ENCODE data around the gene ZC3H10. TPM values are rescaled to one million over a fixed set of nuclear protein-coding genes. Genes with fewer than 3 reads are reported as not detected.
A peak's percentile ranks its signal among the peaks of the same experiment; 100 is the strongest.

Gene ZC3H10
- total and polyA plus RNA-seq, 4 donors: 1.8 to 9.6 (median 6.0) TPM

DNA sequence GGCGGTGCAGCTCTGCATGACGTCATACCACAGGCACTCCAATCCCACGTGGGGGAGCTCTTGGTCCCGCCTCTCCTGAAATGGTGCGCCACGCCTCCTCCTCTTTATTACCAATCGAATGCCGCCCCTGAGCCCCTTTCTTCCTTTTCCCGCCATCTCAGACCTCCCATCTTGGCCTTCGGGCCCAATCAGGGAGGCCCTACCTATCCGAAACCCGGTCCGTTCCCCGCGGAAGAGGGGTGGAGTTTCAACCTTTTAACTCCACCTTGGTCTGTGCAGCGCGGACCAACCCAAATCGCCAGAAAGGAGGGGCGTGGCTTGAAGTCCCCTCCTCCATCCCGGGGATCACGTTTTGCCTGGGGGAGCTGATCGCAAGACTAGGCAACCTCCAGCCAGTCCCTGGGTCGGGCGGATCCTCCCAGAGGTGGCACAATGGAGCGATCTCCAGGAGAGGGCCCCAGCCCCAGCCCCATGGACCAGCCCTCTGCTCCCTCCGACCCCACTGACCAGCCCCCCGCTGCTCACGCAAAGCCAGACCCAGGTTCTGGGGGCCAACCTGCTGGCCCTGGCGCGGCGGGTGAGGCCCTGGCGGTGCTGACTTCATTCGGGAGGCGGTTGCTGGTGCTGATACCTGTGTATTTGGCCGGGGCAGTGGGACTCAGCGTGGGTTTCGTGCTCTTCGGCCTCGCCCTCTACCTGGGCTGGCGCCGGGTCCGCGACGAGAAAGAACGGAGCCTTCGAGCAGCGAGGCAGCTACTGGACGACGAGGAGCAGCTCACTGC is 10.0 kb downstream of the ZC3H10 start, which contains the start of gene ESYT1:
Gene ESYT1, plus strand, starts transcription at position 380 of the 782 bp plus-strand sequence. Its CDS starts 53 bp downstream, at position 433.
- intact Hi-C loops (cut with DNase I): loop anchor here (2.0 kb wide), 2 partner anchors 23 to 61 kb away; partner anchors contain the start of gene SMARCC2 (in 1 of the 2)
- ATAC-seq (ENCODE audit: low FRiP score) (peak; percentile 96), DNase-seq (peak; percentile 98 to 99)
- H3K9me3 ChIP-seq (ENCODE audit: control insufficient read depth, low read length): no peaks in the 10 kb centered on the region
- WGBS, 2 donors: 0% methylated on average over 49 of the region's 49 CpGs
- H3K4me3 ChIP-seq (ENCODE audit: low read length in 2 of 2): peak within 1 kb of the TSS; percentile 50 to 67
- peaks cover 3 to 8% of the 10 kb centered on the region in 2 donors for H3K36me3 ChIP-seq (ENCODE audit: control insufficient read depth in 1 of 2, insufficient read depth in 2 of 2, low read length in 1 of 2)
- H3K4me1 ChIP-seq (ENCODE audit: control insufficient read depth in 1 of 2, insufficient read depth in 2 of 2, low read length in 2 of 2): peaks cover 0 to 5% of the 10 kb centered on the region in 2 donors
- peak within 1 kb of the TSS in 1 of 2 donors; percentile 61 for H3K27ac ChIP-seq (ENCODE audit: low read depth in 1 of 2, low read length in 2 of 2)
- no peaks in the 10 kb centered on the region for H3K27me3 ChIP-seq (ENCODE audit: control insufficient read depth in 1 of 2, insufficient read depth in 2 of 2, low read length in 1 of 2)

- peak in 1 of 2 donors; percentile 59 for DNase-seq
- H3K4me3 ChIP-seq (ENCODE audit: low read length in 2 of 2): peak overlapping the region; percentile 50 to 67
- WGBS, 2 donors: 0% methylated on average over 20 of the region's 20 CpGs
- no peaks in the 10 kb centered on the region for H3K27me3 ChIP-seq (ENCODE audit: control insufficient read depth in 1 of 2, insufficient read depth in 2 of 2, low read length in 1 of 2)
- intact Hi-C loops (cut with DNase I): loop anchor here in 1 of 2 donors (2.0 kb wide), 1 partner anchor 22 kb away; no protein-coding TSS in a partner anchor
- no peaks in the 10 kb centered on the region for H3K9me3 ChIP-seq (ENCODE audit: control insufficient read depth, low read length)
- peaks cover 0 to 5% of the 10 kb centered on the region in 2 donors for H3K4me1 ChIP-seq (ENCODE audit: control insufficient read depth in 1 of 2, insufficient read depth in 2 of 2, low read length in 2 of 2)
- peak; percentile 31 for ATAC-seq (ENCODE audit: low FRiP score)
- H3K27ac ChIP-seq (ENCODE audit: low read depth in 1 of 2, low read length in 2 of 2): peak overlapping the region in 1 of 2 donors; percentile 61
- H3K36me3 ChIP-seq (ENCODE audit: control insufficient read depth in 1 of 2, insufficient read depth in 2 of 2, low read length in 1 of 2): peaks cover 3 to 9% of the 10 kb centered on the region in 2 donors
Measured at GRCh38 chr12:56128670-56129205, 10.7 kb downstream of the ZC3H10 start.

DNA sequence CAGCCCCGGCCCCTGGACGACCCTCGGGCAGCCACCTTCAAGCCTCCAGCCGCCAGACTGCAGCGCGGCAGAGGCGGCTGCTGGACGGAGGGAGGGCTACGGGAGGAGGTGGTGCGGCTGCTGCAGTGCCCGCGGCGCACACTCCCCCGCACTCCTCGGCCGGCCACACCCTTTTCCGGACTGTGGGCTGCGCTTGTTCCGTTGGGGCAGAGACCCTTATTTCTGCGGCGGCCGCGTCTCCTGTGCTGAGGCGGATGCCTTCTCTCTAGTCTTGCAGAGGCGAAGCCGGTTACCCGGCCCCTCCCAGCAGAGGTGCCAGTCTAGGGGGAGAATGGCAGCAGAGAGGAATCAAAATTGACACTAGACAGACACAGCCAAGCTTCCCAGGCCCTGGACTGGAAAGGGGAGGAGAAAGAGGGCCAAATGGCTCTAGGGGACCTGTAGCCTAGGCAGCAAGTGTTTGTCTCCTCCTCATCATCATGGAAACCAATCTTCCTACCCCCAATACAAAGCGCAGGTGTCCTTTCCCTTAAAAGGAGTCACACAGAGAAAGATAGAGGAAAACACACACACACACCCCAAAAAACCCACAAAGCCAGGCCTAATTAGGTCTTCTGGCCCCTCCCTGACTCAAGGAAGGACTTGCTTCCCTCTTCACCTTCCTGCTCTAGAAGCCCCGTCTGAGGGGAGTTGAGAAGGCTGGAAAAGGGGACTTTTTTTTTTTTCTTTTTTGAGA is 11.3 kb downstream of the ZC3H10 start:
- peaks cover 0 to 5% of the 10 kb centered on the region in 2 donors for H3K4me1 ChIP-seq (ENCODE audit: control insufficient read depth in 1 of 2, insufficient read depth in 2 of 2, low read length in 2 of 2)
- 1% methylated on average over 29 of the region's 29 CpGs for WGBS, 2 donors
- ATAC-seq (ENCODE audit: low FRiP score) (peak; percentile 58), DNase-seq (peak; percentile 82 to 92)
- H3K27ac ChIP-seq (ENCODE audit: low read depth in 1 of 2, low read length in 2 of 2): peak overlapping the region in 1 of 2 donors; percentile 61
- H3K4me3 ChIP-seq (ENCODE audit: low read length in 2 of 2): peak overlapping the region; percentile 50 to 67
- H3K27me3 ChIP-seq (ENCODE audit: control insufficient read depth in 1 of 2, insufficient read depth in 2 of 2, low read length in 1 of 2): no peaks in the 10 kb centered on the region
- no peaks in the 10 kb centered on the region for H3K9me3 ChIP-seq (ENCODE audit: control insufficient read depth, low read length)
- H3K36me3 ChIP-seq (ENCODE audit: control insufficient read depth in 1 of 2, insufficient read depth in 2 of 2, low read length in 1 of 2): peaks cover 3 to 13% of the 10 kb centered on the region in 2 donors
- intact Hi-C loops (cut with DNase I): loop anchor here in 1 of 2 donors (2.0 kb wide), 1 partner anchor 21 kb away; no protein-coding TSS in a partner anchor

DNA sequence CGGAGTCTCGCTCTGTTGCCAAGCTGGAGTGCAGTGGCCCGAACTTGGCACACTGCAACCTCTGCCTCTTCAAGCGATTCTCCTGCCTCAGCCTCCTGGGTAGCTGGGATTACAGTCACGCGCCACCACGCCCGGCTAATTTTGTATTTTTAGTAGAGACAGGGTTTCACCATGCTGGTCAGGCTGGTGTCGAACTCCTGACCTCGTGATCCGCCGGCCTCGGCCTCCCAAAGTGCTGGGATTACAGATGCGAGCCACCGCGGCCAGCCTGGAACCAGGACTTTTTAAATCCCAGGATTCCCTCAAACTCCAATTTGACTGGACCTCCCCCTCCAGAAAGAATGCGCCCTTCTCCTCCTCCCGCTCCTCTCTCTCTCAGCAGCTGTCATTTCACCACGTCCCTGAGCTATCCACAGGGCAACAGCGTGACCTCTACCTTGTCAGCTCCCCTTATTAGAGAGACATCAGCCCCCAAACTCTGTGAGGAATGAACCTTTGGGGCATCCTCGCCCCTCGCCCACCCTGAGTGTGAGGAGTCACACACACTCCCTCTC is 12.0 kb downstream of the ZC3H10 start:
- intact Hi-C loops (cut with DNase I): loop anchor here in 1 of 2 donors (2.0 kb wide), 1 partner anchor 21 kb away; no protein-coding TSS in a partner anchor
- Histone ChIP-seq H3K4me1 (ENCODE audit: control insufficient read depth in 1 of 2, insufficient read depth in 2 of 2, low read length in 2 of 2) (peaks cover 0 to 5% of the 10 kb centered on the region in 2 donors), H3K4me3 (ENCODE audit: low read length in 2 of 2) (peak overlapping the region in 1 of 2 donors; percentile 67), H3K27ac (ENCODE audit: low read depth in 1 of 2, low read length in 2 of 2) (peak overlapping the region in 1 of 2 donors; percentile 37), H3K36me3 (ENCODE audit: control insufficient read depth in 1 of 2, insufficient read depth in 2 of 2, low read length in 1 of 2) (peaks cover 3 to 13% of the 10 kb centered on the region in 2 donors), H3K27me3 (ENCODE audit: control insufficient read depth in 1 of 2, insufficient read depth in 2 of 2, low read length in 1 of 2) (no peaks in the 10 kb centered on the region), H3K9me3 (ENCODE audit: control insufficient read depth, low read length) (no peaks in the 10 kb centered on the region)
- ATAC-seq (ENCODE audit: low FRiP score) (no peak), DNase-seq (no peak)
- WGBS, 2 donors: 49 to 53% methylated on average over 22 of the region's 22 CpGs

DNA sequence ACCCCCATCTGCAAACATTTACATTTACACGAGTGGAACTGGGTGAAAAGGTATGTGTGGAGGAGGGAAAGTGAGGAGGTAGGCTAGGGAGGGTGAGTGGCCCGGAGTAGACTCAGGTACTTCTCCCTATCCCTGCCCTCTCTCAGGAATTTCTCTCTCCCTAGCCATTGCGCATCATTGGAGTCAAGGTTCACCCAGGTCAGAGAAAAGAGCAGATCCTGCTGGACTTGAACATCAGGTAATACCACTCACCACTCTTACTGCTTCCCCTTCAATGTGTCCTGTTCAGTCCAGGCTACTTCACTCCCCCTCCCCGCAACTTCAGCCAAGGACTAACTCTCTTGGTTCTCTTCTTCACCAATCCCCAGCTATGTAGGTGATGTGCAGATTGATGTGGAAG is 12.8 kb downstream of the ZC3H10 start:
- Histone ChIP-seq H3K36me3 (ENCODE audit: control insufficient read depth in 1 of 2, insufficient read depth in 2 of 2, low read length in 1 of 2) (peaks cover 3 to 13% of the 10 kb centered on the region in 2 donors), H3K27me3 (ENCODE audit: control insufficient read depth in 1 of 2, insufficient read depth in 2 of 2, low read length in 1 of 2) (no peaks in the 10 kb centered on the region), H3K9me3 (ENCODE audit: control insufficient read depth, low read length) (no peaks in the 10 kb centered on the region), H3K4me1 (ENCODE audit: control insufficient read depth in 1 of 2, insufficient read depth in 2 of 2, low read length in 2 of 2) (peaks cover 0 to 5% of the 10 kb centered on the region in 2 donors), H3K27ac (ENCODE audit: low read depth in 1 of 2, low read length in 2 of 2) (no peak overlapping the region), H3K4me3 (ENCODE audit: low read length in 2 of 2) (no peak overlapping the region)
- intact Hi-C loops (cut with DNase I): no loop called here
- ATAC-seq (ENCODE audit: low FRiP score) (no peak), DNase-seq (no peak)
- 85 to 87% methylated on average over 4 of the region's 4 CpGs for WGBS, 2 donors

GRCh38 chr12:56134897-56135296 is 16.8 kb downstream of the ZC3H10 start:
- H3K27me3 ChIP-seq (ENCODE audit: control insufficient read depth in 1 of 2, insufficient read depth in 2 of 2, low read length in 1 of 2): no peaks in the 10 kb centered on the region
- H3K36me3 ChIP-seq (ENCODE audit: control insufficient read depth in 1 of 2, insufficient read depth in 2 of 2, low read length in 1 of 2): peaks cover 9 to 18% of the 10 kb centered on the region in 2 donors
- no peak overlapping the region for H3K27ac ChIP-seq (ENCODE audit: low read depth in 1 of 2, low read length in 2 of 2)
- intact Hi-C loops (cut with DNase I): no loop called here
- ATAC-seq (ENCODE audit: low FRiP score) (no peak), DNase-seq (no peak)
- H3K9me3 ChIP-seq (ENCODE audit: control insufficient read depth, low read length): no peaks in the 10 kb centered on the region
- H3K4me3 ChIP-seq (ENCODE audit: low read length in 2 of 2): no peak overlapping the region
- H3K4me1 ChIP-seq (ENCODE audit: control insufficient read depth in 1 of 2, insufficient read depth in 2 of 2, low read length in 2 of 2): no peaks in the 10 kb centered on the region
- 96 to 100% methylated on average over 6 of the region's 6 CpGs for WGBS, 2 donors

- Histone ChIP-seq H3K27me3 (ENCODE audit: control insufficient read depth in 1 of 2, insufficient read depth in 2 of 2, low read length in 1 of 2) (no peaks in the 10 kb centered on the region), H3K9me3 (ENCODE audit: control insufficient read depth, low read length) (no peaks in the 10 kb centered on the region), H3K27ac (ENCODE audit: low read depth in 1 of 2, low read length in 2 of 2) (no peak overlapping the region), H3K4me3 (ENCODE audit: low read length in 2 of 2) (no peak overlapping the region), H3K4me1 (ENCODE audit: control insufficient read depth in 1 of 2, insufficient read depth in 2 of 2, low read length in 2 of 2) (no peaks in the 10 kb centered on the region), H3K36me3 (ENCODE audit: control insufficient read depth in 1 of 2, insufficient read depth in 2 of 2, low read length in 1 of 2) (peaks cover 6 to 17% of the 10 kb centered on the region in 2 donors)
- ATAC-seq (ENCODE audit: low FRiP score) (no peak), DNase-seq (peak; percentile 27 to 55)
- WGBS, 2 donors: 95 to 96% methylated on average over 14 of the region's 14 CpGs
- intact Hi-C loops (cut with DNase I): no loop called here
Measured at GRCh38 chr12:56137853-56138571, 19.9 kb downstream of the ZC3H10 start.

Measured in aorta (tissue), 5 donors.